Mammary epithelial cell (primary cell): ENCODE results near the gene ZNF333.

ENCODE experiments used
- EZH2 ChIP-seq: IDR thresholded peaks from 2 replicates; pipeline ENCODE4 v1.6.1; 2012; ENCODE audit warnings: low read length, inconsistent platforms, borderline replicate concordance
- TF ChIP-seq, protein P1 (sequence below), 2 donors: IDR thresholded peaks in 1 of 2; conservative IDR thresholded peaks in 1 of 2; 2 replicates each; pipeline ENCODE4 v1.5.1; 2011 to 2012; ENCODE audit warnings: inconsistent platforms in 2 of 2, low read length in 2 of 2, mild to moderate bottlenecking in 2 of 2, control low read depth in 1 of 2, low read depth in 1 of 2; ENCODE audit not compliant: insufficient read depth in 1 of 2; ENCODE audit errors: extremely low read depth in 1 of 2

DNA sequence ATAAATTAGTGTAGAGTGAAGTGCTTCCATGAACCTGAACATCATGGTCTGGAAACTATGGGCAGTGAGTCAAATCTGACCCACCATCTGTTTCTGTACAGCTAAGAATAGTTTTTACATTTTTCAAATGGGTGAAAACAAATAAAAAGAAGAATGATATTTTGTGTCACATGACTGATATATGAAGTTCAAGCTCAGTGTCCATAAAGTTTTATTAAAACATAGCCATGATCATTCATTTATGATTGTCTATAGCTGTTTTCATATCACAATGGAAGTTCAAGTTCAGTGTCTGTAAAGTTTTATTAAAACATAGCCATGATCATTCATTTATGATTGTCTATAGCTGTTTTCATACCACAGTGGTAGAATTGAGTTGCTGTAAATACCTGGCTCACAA is 42.7 kb downstream of the ZNF333 start:
- TF ChIP-seq, protein P1, sequence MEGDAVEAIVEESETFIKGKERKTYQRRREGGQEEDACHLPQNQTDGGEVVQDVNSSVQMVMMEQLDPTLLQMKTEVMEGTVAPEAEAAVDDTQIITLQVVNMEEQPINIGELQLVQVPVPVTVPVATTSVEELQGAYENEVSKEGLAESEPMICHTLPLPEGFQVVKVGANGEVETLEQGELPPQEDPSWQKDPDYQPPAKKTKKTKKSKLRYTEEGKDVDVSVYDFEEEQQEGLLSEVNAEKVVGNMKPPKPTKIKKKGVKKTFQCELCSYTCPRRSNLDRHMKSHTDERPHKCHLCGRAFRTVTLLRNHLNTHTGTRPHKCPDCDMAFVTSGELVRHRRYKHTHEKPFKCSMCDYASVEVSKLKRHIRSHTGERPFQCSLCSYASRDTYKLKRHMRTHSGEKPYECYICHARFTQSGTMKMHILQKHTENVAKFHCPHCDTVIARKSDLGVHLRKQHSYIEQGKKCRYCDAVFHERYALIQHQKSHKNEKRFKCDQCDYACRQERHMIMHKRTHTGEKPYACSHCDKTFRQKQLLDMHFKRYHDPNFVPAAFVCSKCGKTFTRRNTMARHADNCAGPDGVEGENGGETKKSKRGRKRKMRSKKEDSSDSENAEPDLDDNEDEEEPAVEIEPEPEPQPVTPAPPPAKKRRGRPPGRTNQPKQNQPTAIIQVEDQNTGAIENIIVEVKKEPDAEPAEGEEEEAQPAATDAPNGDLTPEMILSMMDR (conservative IDR thresholded peaks at IDR 0.05 in 1 of 2, IDR thresholded peaks at IDR 0.05 in 1 of 2; ENCODE audit: extremely low read depth in 1 of 2, insufficient read depth in 1 of 2, low read depth in 1 of 2, low read length in 2 of 2): no peak
- TF ChIP-seq EZH2: no peak
